IPS-18a (cell line): ENCODE measurements around the gene TH.

Experiments used
- H3K27ac ChIP-seq: one replicate; pipeline ENCODE4 v1.5.1; 2013; ENCODE audit warnings: low read length
- H3K27me3 ChIP-seq: one replicate; pipeline ENCODE4 v1.6.1; 2013; ENCODE audit warnings: mild to moderate bottlenecking, low read length; ENCODE audit not compliant: control insufficient read depth, insufficient read depth
- H3K36me3 ChIP-seq: one replicate; pipeline ENCODE4 v1.6.1; 2013; ENCODE audit warnings: low read depth, low read length; ENCODE audit not compliant: control insufficient read depth
- H3K4me1 ChIP-seq: one replicate; pipeline ENCODE4 v1.6.1; 2013; ENCODE audit warnings: low read depth, low read length; ENCODE audit not compliant: control insufficient read depth
- H3K4me3 ChIP-seq: one replicate; pipeline ENCODE4 v1.5.1; 2013; ENCODE audit warnings: low read length
- H3K9ac ChIP-seq: one replicate; pipeline ENCODE4 v1.6.1; 2013; ENCODE audit warnings: mild to moderate bottlenecking, low read length, moderate library complexity
- H3K9me3 ChIP-seq: one replicate; pipeline ENCODE4 v1.6.1; 2013; ENCODE audit warnings: low read depth, low read length; ENCODE audit not compliant: control insufficient read depth

Gene TH

GRCh38 chr11:2147391-2147790 is 24.2 kb downstream of the TH start:
- no peak overlapping the region for H3K4me3 ChIP-seq
- H3K36me3 ChIP-seq: no peaks in the 10 kb centered on the region
- peaks cover 81% of the 10 kb centered on the region for H3K27me3 ChIP-seq
- no peak overlapping the region for H3K9ac ChIP-seq
- no peak overlapping the region for H3K27ac ChIP-seq
- H3K4me1 ChIP-seq: peaks cover 8% of the 10 kb centered on the region
- H3K9me3 ChIP-seq: no peaks in the 10 kb centered on the region

GRCh38 chr11:2146051-2146450 is 25.6 kb downstream of the TH start:
- H3K27me3 ChIP-seq: peaks cover 94% of the 10 kb centered on the region
- H3K27ac ChIP-seq: no peak overlapping the region
- H3K4me1 ChIP-seq: peaks cover 8% of the 10 kb centered on the region

GRCh38 chr11:2144544-2145248 is 26.9 kb downstream of the TH start:
- H3K36me3 ChIP-seq: no peaks in the 10 kb centered on the region
- no peaks in the 10 kb centered on the region for H3K9me3 ChIP-seq
- peaks cover 8% of the 10 kb centered on the region for H3K4me1 ChIP-seq
- H3K4me3 ChIP-seq: no peak overlapping the region
- peaks cover 100% of the 10 kb centered on the region for H3K27me3 ChIP-seq
- H3K9ac ChIP-seq: no peak overlapping the region
- H3K27ac ChIP-seq: no peak overlapping the region

More at GRCh38 chr11:2146051-2146450, 25.6 kb downstream of the TH start:
- Histone ChIP-seq H3K4me3 (no peak overlapping the region), H3K36me3 (no peaks in the 10 kb centered on the region), H3K9ac (no peak overlapping the region), H3K9me3 (no peaks in the 10 kb centered on the region)

- Histone ChIP-seq H3K4me1 (peaks cover 8% of the 10 kb centered on the region), H3K27me3 (peaks cover 97% of the 10 kb centered on the region), H3K36me3 (no peaks in the 10 kb centered on the region), H3K9me3 (no peaks in the 10 kb centered on the region), H3K27ac (no peak overlapping the region), H3K4me3 (no peak overlapping the region), H3K9ac (no peak overlapping the region)
These were observed 27.6 kb downstream of the TH start for GRCh38 chr11:2143799-2144543.

DNA sequence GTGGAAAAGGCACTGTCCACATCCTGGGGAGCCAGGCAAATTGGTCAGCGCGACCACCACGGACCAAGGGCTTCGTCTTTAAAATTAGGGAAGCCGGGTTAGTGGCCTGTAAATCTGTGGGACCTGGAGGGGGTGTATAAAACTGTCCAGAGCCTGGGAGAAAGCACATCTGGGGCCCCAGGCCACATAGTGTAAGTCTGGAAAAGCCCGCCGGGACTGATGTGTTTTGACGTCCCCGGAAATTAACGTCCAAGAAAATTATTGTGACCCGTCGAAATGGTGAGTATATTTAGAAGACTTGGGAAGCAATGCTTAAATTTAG is 28.2 kb downstream of the TH start:
- H3K27me3 ChIP-seq: peaks cover 97% of the 10 kb centered on the region
- H3K27ac ChIP-seq: no peak overlapping the region
- no peak overlapping the region for H3K9ac ChIP-seq
- no peaks in the 10 kb centered on the region for H3K9me3 ChIP-seq
- H3K4me3 ChIP-seq: no peak overlapping the region
- no peaks in the 10 kb centered on the region for H3K36me3 ChIP-seq
- peaks cover 8% of the 10 kb centered on the region for H3K4me1 ChIP-seq

- H3K4me3 ChIP-seq: no peak overlapping the region
- H3K4me1 ChIP-seq: peaks cover 6% of the 10 kb centered on the region
- H3K27me3 ChIP-seq: peaks cover 97% of the 10 kb centered on the region
- H3K36me3 ChIP-seq: no peaks in the 10 kb centered on the region
- no peak overlapping the region for H3K9ac ChIP-seq
- no peaks in the 10 kb centered on the region for H3K9me3 ChIP-seq
- H3K27ac ChIP-seq: no peak overlapping the region
These were observed 28.8 kb downstream of the TH start for GRCh38 chr11:2142762-2143202.

GRCh38 chr11:2142300-2142759 is 29.3 kb downstream of the TH start:
- H3K27me3 ChIP-seq: peaks cover 97% of the 10 kb centered on the region
- no peaks in the 10 kb centered on the region for H3K9me3 ChIP-seq
- no peak overlapping the region for H3K9ac ChIP-seq
- no peak overlapping the region for H3K27ac ChIP-seq
- H3K36me3 ChIP-seq: no peaks in the 10 kb centered on the region
- H3K4me1 ChIP-seq: peaks cover 6% of the 10 kb centered on the region
- H3K4me3 ChIP-seq: no peak overlapping the region

- Histone ChIP-seq H3K9me3 (no peaks in the 10 kb centered on the region), H3K27me3 (peaks cover 97% of the 10 kb centered on the region), H3K36me3 (no peaks in the 10 kb centered on the region), H3K4me1 (peaks cover 11% of the 10 kb centered on the region), H3K4me3 (no peak overlapping the region), H3K27ac (no peak overlapping the region), H3K9ac (no peak overlapping the region)
These were observed 30.9 kb downstream of the TH start for GRCh38 chr11:2140411-2141400.

DNA sequence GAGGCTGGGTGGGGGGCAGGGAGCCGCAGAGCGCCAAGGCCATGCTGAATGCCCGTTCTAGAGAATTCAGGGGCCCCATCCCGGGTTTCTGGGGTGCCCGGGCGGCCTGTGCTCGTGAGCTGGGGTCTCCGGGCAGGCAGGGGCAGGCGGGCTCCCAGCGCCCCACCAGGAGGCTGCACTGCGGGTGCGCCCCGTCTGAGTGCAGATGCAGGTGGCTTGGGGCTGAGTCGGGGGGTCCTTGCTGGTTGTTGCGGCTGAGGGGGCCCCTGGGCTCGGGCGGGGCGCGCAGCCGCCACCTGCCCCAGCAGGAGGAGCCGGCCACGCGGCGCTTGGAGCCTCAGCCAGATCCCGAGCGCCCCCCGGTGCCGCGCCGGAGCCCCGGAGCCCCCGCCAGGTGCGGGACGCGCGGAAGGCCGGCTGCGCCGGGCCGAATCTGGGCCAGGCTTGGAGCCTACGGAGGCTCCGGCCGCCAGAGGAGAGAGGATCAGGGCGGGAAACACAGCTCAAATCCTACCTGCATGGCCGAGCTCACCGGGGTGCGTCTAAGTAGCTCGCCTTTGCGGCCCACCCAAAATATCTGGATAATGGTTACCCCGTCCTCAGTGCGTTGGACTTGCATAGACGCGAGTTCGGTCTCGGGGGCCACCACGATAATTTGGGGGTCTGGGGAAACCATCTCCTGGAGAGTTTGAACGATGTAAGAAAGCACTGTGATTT is 31.8 kb downstream of the TH start:
- H3K27ac ChIP-seq: no peak overlapping the region
- peaks cover 11% of the 10 kb centered on the region for H3K4me1 ChIP-seq
- no peaks in the 10 kb centered on the region for H3K36me3 ChIP-seq
- H3K9me3 ChIP-seq: no peaks in the 10 kb centered on the region
- H3K9ac ChIP-seq: no peak overlapping the region
- H3K4me3 ChIP-seq: no peak overlapping the region
- peaks cover 97% of the 10 kb centered on the region for H3K27me3 ChIP-seq

DNA sequence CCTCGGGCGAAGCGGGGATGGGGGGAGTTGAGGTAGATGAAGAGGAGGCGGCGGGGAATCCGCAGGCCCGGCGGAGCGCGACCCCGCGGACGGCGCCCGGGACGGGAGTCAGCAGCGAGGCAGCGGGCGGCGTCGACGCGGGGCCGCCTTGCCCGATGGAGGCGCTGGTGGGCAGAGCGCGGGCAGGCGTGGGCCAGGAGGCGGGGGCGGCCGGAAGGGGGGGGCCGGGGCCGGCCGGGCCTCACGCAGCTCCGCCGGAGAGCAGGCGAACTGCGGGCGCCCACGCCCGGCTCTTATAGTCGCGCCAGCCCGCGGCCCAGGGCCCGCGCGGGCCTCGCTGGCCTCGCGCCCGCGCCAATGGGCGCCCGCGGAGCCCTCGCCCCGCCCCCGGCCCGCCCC is 32.5 kb downstream of the TH start, which contains the start of gene IGF2:
IGF2 (minus strand) TSS at position 267 of the 399 bp plus-strand sequence. CDS start 3,866 bp downstream, outside the sequence.
- no peak within 1 kb of the TSS for H3K27ac ChIP-seq

More for the DNA sequence above, 32.5 kb downstream of the TH start, which contains the start of gene IGF2:
- no peak within 1 kb of the TSS for H3K9ac ChIP-seq
- no peak within 1 kb of the TSS for H3K4me3 ChIP-seq
- H3K36me3 ChIP-seq: no peaks in the 10 kb centered on the region
- H3K9me3 ChIP-seq: no peaks in the 10 kb centered on the region
- peaks cover 11% of the 10 kb centered on the region for H3K4me1 ChIP-seq
- peaks cover 97% of the 10 kb centered on the region for H3K27me3 ChIP-seq
